OCI-LY7 (cell line): ENCODE data around the gene TJP2.

ENCODE experiments used
- CTCF ChIP-seq: fragments of 200-600 bp; sonication (generic); conservative IDR thresholded peaks from 2 replicates; pipeline ENCODE4 v1.5.1; 2014; ENCODE audit warnings: mild to moderate bottlenecking, antibody characterized with exemption, low read length, moderate library complexity, mixed read lengths
- EZH2phosphoT487 ChIP-seq: fragments of 200-600 bp; sonication (generic); IDR thresholded peaks from 2 replicates; pipeline ENCODE4 v1.6.1; 2018; ENCODE audit warnings: low read depth, borderline replicate concordance, mild to moderate bottlenecking, mixed run types, antibody characterized with exemption, low read length, moderate library complexity, mixed read lengths

DNA sequence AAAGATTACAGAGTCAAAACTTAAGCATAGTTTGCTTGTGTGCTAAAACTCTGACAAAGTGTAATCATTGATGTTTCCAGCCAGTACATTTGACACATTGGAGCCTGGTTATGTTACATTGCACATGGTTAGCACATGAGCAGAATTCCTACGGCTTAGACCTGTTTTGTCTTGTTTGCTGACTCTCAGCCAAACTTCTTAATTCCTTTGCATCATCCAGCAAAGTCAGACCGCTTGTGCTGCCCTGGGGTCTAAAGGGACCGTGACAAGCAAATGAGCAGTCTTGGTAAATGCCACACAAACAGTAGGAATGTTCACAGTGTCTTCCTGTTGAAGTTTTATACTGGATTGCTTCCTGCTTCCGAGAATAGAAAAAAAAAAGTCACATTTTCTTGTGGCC, 79.0 kb downstream of the TJP2 start:
- TF ChIP-seq CTCF (no peak), EZH2phosphoT487 (no peak)
